Gastroesophageal sphincter (tissue), 4 donors: ENCODE measurements around the gene PREX1. TPM values are rescaled to one million over a fixed set of nuclear protein-coding genes. Genes with fewer than 3 reads are reported as not detected.

Experiments
- ATAC-seq: fragments of 150-250 bp; one replicate; pipeline ENCODE4 v1.9.1; 2016; ENCODE audit warnings: mild to moderate bottlenecking, moderate library complexity
- H3K27ac ChIP-seq, 4 donors: fragments of 200-600 bp; sonication (generic) in 3 of 4; 1 replicate in 3 of 4; 2 replicates in 1 of 4; pipeline ENCODE4 v1.5.1; 2016 to 2019
- H3K27me3 ChIP-seq: fragments of 200-600 bp; sonication (generic); one replicate; pipeline ENCODE4 v1.5.1; 2019
- H3K36me3 ChIP-seq, 2 donors: fragments of 200-600 bp; sonication (generic); one replicate each; pipeline ENCODE4 v1.5.1; 2019; ENCODE audit warnings: control low read depth in 1 of 2
- H3K4me1 ChIP-seq, 3 donors: fragments of 200-600 bp; sonication (generic); 1 replicate in 2 of 3; 2 replicates in 1 of 3; pipeline ENCODE4 v1.5.1; 2016 to 2019; ENCODE audit warnings: control low read depth in 2 of 3
- H3K4me3 ChIP-seq, 2 donors: fragments of 200-600 bp; sonication (generic); one replicate each; pipeline ENCODE4 v1.5.1; 2019; ENCODE audit warnings: mild to moderate bottlenecking in 1 of 2, moderate library complexity in 1 of 2
- H3K9me3 ChIP-seq, 3 donors: fragments of 200-600 bp; sonication (generic); one replicate each; pipeline ENCODE4 v1.5.1; 2017 to 2019; ENCODE audit warnings: control low read depth in 2 of 3
- EP300 ChIP-seq: sonication (generic); formaldehyde crosslinking; IDR thresholded peaks from one replicate; pipeline ENCODE4 v1.6.1; 2017; ENCODE audit warnings: antibody characterized with exemption, mild to moderate bottlenecking
- POLR2A ChIP-seq, 2 donors: fragments of 450-650 bp; IDR thresholded peaks; one replicate each; pipeline ENCODE4 v1.6.1; 2017; ENCODE audit warnings: antibody characterized with exemption in 2 of 2, mild to moderate bottlenecking in 2 of 2, moderate library complexity in 1 of 2
- POLR2AphosphoS5 ChIP-seq: sonication (generic); formaldehyde crosslinking; IDR thresholded peaks from one replicate; pipeline ENCODE4 v1.6.1; 2017; ENCODE audit warnings: antibody characterized with exemption
- WGBS, 2 donors: methylation state at CpG; one replicate each; pipeline ENCODE4 v1.1.5; 2018; ENCODE audit warnings: low coverage in 1 of 2; 5-methylcytosine and 5-hydroxymethylcytosine counted together
- total RNA-seq, 4 donors: library from RNA; depleted of rRNA; stranded (reverse); fragments of >200 nt; gene quantifications; one replicate each; pipeline ENCODE4 v1.1.0, GENCODE V29; 2016
- TF ChIP-seq, protein P1 (sequence below), 4 experiments: fragments of 200-600 bp in 2 of 4; fragments of 450-650 bp in 2 of 4; sonication (generic) in 1 of 4; IDR thresholded peaks; one replicate each; pipeline ENCODE4 v1.5.1; 2017 to 2019; ENCODE audit warnings: antibody characterized with exemption in 4 of 4, mild to moderate bottlenecking in 2 of 4, moderate library complexity in 2 of 4

The PREX1 gene
- total RNA-seq, 4 donors from 2014 or later, result 16.3 to 35.7 (median 20.0) TPM

DNA sequence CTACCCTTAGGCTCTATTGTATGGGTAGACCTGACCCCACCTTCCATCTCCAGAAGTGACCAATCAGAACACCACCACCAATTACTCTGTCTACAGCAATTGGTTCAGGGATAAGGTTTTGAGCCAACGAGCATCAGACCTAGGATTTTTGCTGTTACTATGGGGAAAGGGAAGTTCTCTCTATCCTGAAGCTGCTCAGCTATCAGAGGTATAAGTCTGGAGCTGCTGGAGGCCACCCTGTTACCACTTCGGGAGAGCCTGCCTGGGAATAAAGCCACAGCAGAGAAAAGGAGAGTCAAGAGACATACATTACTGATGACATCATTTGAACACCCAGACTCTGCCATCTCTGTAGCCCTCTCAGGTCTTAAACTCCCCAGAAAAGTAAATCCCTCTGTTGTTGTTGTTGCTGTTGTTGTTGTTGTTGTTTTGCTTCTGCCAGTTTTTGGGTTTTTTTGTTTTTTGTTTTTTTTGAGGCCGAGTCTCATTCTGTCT lies 94.5 kb downstream of the PREX1 start:
- ATAC-seq, result no peak
- no peak for TF ChIP-seq POLR2AphosphoS5
- TF ChIP-seq EP300, result no peak
- no peak for TF ChIP-seq POLR2A (IDR thresholded peaks at IDR 0.05)
- TF ChIP-seq, protein P1, sequence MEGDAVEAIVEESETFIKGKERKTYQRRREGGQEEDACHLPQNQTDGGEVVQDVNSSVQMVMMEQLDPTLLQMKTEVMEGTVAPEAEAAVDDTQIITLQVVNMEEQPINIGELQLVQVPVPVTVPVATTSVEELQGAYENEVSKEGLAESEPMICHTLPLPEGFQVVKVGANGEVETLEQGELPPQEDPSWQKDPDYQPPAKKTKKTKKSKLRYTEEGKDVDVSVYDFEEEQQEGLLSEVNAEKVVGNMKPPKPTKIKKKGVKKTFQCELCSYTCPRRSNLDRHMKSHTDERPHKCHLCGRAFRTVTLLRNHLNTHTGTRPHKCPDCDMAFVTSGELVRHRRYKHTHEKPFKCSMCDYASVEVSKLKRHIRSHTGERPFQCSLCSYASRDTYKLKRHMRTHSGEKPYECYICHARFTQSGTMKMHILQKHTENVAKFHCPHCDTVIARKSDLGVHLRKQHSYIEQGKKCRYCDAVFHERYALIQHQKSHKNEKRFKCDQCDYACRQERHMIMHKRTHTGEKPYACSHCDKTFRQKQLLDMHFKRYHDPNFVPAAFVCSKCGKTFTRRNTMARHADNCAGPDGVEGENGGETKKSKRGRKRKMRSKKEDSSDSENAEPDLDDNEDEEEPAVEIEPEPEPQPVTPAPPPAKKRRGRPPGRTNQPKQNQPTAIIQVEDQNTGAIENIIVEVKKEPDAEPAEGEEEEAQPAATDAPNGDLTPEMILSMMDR (IDR thresholded peaks at IDR 0.05), result no peak

DNA sequence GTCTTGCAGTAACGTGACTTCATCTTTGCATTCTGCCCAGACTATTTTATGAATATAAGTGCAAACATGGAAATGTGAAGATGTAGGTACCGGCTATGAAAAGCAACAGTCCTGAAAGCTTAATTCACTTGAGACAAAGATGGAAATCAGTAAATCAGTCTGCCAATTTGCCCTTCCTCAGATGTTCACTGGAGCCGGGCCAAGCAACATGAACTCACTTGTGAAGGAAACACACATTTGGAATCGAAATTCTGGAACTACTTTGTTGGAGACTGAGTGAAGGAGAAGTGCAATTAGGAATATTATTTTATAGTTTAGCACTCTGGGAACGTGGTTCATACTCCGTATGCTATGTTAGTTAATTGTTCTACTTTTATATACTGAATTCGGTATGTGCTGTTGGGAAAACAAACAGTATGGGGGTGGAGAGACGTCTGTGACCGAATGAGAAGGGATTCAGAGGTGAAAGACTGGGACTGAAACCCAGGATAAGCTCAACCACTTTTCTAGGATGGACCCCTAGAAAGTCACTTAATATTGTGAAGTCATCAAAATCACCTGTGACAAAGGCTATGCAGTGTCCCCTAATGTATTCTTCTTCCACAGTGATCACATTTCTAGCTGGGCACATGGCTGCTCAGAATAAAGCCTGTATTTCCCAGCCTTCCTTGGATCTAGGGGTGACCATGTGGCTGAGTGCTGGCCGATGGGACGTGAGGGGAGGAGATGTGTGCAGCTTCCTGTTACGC lies 95.5 kb downstream of the PREX1 start:
- H3K4me1 ChIP-seq, result peaks cover 0 to 12% (median 0%) of the 10 kb centered on the region in 3 donors
- no peak overlapping the region for H3K27ac ChIP-seq
- H3K9me3 ChIP-seq, result no peaks in the 10 kb centered on the region
- H3K36me3 ChIP-seq, result peaks cover 0 to 22% of the 10 kb centered on the region in 2 donors
- H3K27me3 ChIP-seq, result no peaks in the 10 kb centered on the region
- 63 to 65% methylated on average over 9 of the region's 12 CpGs for WGBS, 2 donors
- ATAC-seq, result no peak
- H3K4me3 ChIP-seq, result no peak overlapping the region
- TF ChIP-seq, protein P1 (IDR thresholded peaks at IDR 0.05), result no peak
- TF ChIP-seq EP300, result no peak
- TF ChIP-seq POLR2AphosphoS5, result no peak
- TF ChIP-seq POLR2A (IDR thresholded peaks at IDR 0.05), result no peak

More for the DNA sequence above, 94.5 kb downstream of the PREX1 start:
- no peaks in the 10 kb centered on the region for H3K9me3 ChIP-seq
- H3K27me3 ChIP-seq, result no peaks in the 10 kb centered on the region
- 40 to 83% methylated on average over 1 to 3 of the region's 3 CpGs for WGBS, 2 donors
- no peak overlapping the region for H3K27ac ChIP-seq
- no peak overlapping the region for H3K4me3 ChIP-seq
- peaks cover 0 to 14% (median 2%) of the 10 kb centered on the region in 3 donors for H3K4me1 ChIP-seq
- peaks cover 0 to 19% of the 10 kb centered on the region in 2 donors for H3K36me3 ChIP-seq

DNA sequence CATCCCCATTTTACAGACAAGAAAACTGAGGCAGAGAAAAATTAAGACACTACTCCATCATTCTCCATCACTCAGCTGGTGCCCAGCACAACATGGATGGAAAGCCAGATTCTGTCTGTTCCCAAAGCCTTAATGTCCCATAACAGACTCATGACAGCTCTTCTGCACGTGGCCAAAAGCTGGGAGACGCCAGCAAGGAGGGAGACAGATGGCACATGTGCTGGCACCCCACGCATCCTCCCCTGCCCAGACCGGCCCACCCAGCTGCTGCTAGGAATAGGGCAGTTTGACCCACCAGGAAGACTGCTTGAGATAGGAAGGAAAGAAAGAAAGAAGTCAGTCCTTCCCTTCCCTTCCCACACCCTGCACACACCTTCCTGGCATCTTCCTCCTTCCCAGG lies 96.3 kb downstream of the PREX1 start:
- WGBS, 2 donors, result 90% methylated on average over 4 of the region's 4 CpGs; no CpG with 5 or more reads in 1 of the 2 donors
- no peak for ATAC-seq
- no peak for TF ChIP-seq POLR2A (IDR thresholded peaks at IDR 0.05)
- TF ChIP-seq, protein P1 (IDR thresholded peaks at IDR 0.05), result no peak
- TF ChIP-seq POLR2AphosphoS5, result no peak
- TF ChIP-seq EP300, result no peak
- H3K4me3 ChIP-seq, result no peak overlapping the region
- H3K36me3 ChIP-seq, result peaks cover 0 to 22% of the 10 kb centered on the region in 2 donors
- no peaks in the 10 kb centered on the region for H3K9me3 ChIP-seq
- no peak overlapping the region for H3K27ac ChIP-seq
- H3K27me3 ChIP-seq, result no peaks in the 10 kb centered on the region
- peaks cover 0 to 12% (median 0%) of the 10 kb centered on the region in 3 donors for H3K4me1 ChIP-seq

DNA sequence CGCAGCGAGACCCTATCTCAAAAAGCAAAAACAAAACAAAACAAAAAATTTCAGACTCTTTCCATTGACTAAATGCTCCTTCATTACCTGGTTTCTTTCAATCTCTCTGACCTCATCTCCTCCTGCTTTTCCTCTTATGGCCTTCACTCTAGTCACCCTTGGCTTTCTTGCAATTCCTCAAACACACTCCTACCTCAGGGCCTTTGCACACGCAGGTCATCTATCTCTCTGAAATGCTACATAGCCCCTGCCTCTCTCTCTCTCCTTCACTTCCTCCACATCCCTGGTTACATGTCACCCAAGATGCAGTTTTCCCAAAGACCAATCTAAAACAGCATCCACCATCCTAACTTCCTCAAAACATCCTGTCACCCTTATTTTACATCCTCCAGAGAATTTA lies 96.8 kb downstream of the PREX1 start:
- no peaks in the 10 kb centered on the region for H3K27me3 ChIP-seq
- H3K4me1 ChIP-seq, result peaks cover 0 to 18% (median 0%) of the 10 kb centered on the region in 3 donors
- whole genome bisulfite sequencing, 2 donors, result 91% methylated on average over 3 of the region's 3 CpGs
- no peak for ATAC-seq
- no peak overlapping the region for H3K4me3 ChIP-seq
- peaks cover 0 to 23% of the 10 kb centered on the region in 2 donors for H3K36me3 ChIP-seq
- no peak overlapping the region for H3K27ac ChIP-seq
- TF ChIP-seq EP300, result no peak
- TF ChIP-seq, protein P1 (IDR thresholded peaks at IDR 0.05), result no peak
- H3K9me3 ChIP-seq, result no peaks in the 10 kb centered on the region

DNA sequence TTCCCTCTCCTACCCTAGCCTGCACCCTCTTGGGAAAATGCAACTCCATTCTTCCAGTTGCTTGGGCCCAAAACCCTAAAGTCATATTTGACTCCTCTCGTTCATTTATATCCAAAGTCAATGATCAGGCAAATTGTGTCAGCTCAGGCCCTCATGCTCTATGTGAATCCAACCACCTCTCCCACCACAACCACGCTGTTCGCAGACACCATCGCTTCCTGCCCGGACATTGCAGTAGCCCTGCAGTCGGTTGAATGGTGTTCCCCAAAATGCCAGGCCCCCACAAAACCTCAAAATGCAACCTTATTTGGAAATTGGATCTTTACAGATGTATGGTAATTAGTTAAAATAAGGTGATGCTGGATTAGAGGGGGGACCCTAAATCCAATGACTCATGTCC lies 98.3 kb downstream of the PREX1 start:
- TF ChIP-seq, protein P1 (IDR thresholded peaks at IDR 0.05), result no peak
- TF ChIP-seq POLR2AphosphoS5, result no peak
- TF ChIP-seq POLR2A (IDR thresholded peaks at IDR 0.05), result no peak
- no peak for TF ChIP-seq EP300
- Histone ChIP-seq H3K27ac (peak overlapping the region in 1 of 4 donors; percentile 13), H3K4me3 (no peak overlapping the region), H3K9me3 (no peaks in the 10 kb centered on the region), H3K27me3 (no peaks in the 10 kb centered on the region), H3K4me1 (peaks cover 0 to 32% (median 0%) of the 10 kb centered on the region in 3 donors), H3K36me3 (peaks cover 0 to 21% of the 10 kb centered on the region in 2 donors)
- no peak for ATAC-seq
- 86 to 100% methylated on average over 3 to 6 of the region's 6 CpGs for WGBS, 2 donors
